Smooth muscle cell (in vitro differentiated cells): ENCODE results near the gene KANK3. TPM values are rescaled to one million over a fixed set of nuclear protein-coding genes. Genes with fewer than 3 reads are reported as not detected.
"Not testable (repeated sequence)": the region's sequence is repeated elsewhere in the genome, so short reads cannot be mapped to it uniquely, and the experiment has no call there.

Source experiments
- DNase-seq: peaks from one replicate; lab custom pipeline; 2025; ENCODE audit not compliant: unreplicated experiment; lab: John Stamatoyannopoulos, UW
- H2AFZ ChIP-seq: fragments of 200-600 bp; sonication (generic); 2 replicates; pipeline ENCODE4 v1.6.0; 2016; ENCODE audit warnings: antibody characterized with exemption, low read depth, mild to moderate bottlenecking
- H3F3A ChIP-seq: fragments of 200-600 bp; sonication (generic); 2 replicates; pipeline ENCODE4 v1.6.0; 2017; ENCODE audit warnings: antibody characterized with exemption, low read depth
- H3K27ac ChIP-seq: fragments of 200-600 bp; sonication (generic); 2 replicates; pipeline ENCODE4 v1.5.1; 2016; ENCODE audit warnings: low read depth, mild to moderate bottlenecking
- H3K27me3 ChIP-seq: fragments of 200-600 bp; sonication (generic); 2 replicates; pipeline ENCODE4 v1.6.1; 2016; ENCODE audit warnings: low read depth, mild to moderate bottlenecking
- H3K36me3 ChIP-seq: fragments of 200-600 bp; sonication (generic); 2 replicates; pipeline ENCODE4 v1.5.1; 2016; ENCODE audit warnings: low read depth
- H3K4me1 ChIP-seq: fragments of 200-600 bp; sonication (generic); 2 replicates; pipeline ENCODE4 v1.5.1; 2016; ENCODE audit warnings: low read depth
- H3K4me2 ChIP-seq: fragments of 200-600 bp; sonication (generic); 2 replicates; pipeline ENCODE4 v1.6.0; 2016; ENCODE audit warnings: mild to moderate bottlenecking
- H3K4me3 ChIP-seq: fragments of 200-600 bp; sonication (generic); 2 replicates; pipeline ENCODE4 v1.5.1; 2016; ENCODE audit warnings: mild to moderate bottlenecking
- H3K79me2 ChIP-seq: fragments of 200-600 bp; sonication (generic); 2 replicates; pipeline ENCODE4 v1.6.0; 2016; ENCODE audit warnings: low read depth, mild to moderate bottlenecking
- H3K9ac ChIP-seq: fragments of 200-600 bp; sonication (generic); 2 replicates; pipeline ENCODE4 v1.6.0; 2016; ENCODE audit warnings: low read depth
- H3K9me3 ChIP-seq: fragments of 200-600 bp; sonication (generic); replicated peaks from 2 replicates; pipeline ENCODE4 v1.5.1; 2016; ENCODE audit warnings: low read depth
- H4K20me1 ChIP-seq: fragments of 200-600 bp; sonication (generic); 2 replicates; pipeline ENCODE4 v1.6.0; 2016; ENCODE audit warnings: low read depth
- WGBS: methylation state at CpG from one replicate; pipeline ENCODE4 v1.1.7; 2016; ENCODE audit warnings: low lambda C conversion rate; 5-methylcytosine and 5-hydroxymethylcytosine counted together
- polyA plus RNA-seq: library from polyadenylated mRNA; unstranded; fragments of >200 nt; fragmentation: Nextera tagmentation; extraction: Ambion mirVana; gene quantifications from 2 replicates; pipeline ENCODE4 v1.2.1, GENCODE V29; 2016
- total RNA-seq: library from RNA; depleted of rRNA; stranded (reverse); fragments of >200 nt; gene quantifications from 2 replicates; pipeline ENCODE4 v1.2.3, GENCODE V29; 2014
- TF ChIP-seq, protein P1 (sequence below): fragments of 200-600 bp; sonication (generic); IDR thresholded peaks from 2 replicates; pipeline ENCODE4 v1.5.1; 2017; ENCODE audit warnings: borderline replicate concordance, mild to moderate bottlenecking, antibody characterized with exemption; ENCODE audit not compliant: insufficient read depth, poor library complexity, severe bottlenecking

KANK3 gene
- total and polyA plus RNA-seq, 2 experiments from 2014 or later, result 0.40 to 1.3 TPM

DNA sequence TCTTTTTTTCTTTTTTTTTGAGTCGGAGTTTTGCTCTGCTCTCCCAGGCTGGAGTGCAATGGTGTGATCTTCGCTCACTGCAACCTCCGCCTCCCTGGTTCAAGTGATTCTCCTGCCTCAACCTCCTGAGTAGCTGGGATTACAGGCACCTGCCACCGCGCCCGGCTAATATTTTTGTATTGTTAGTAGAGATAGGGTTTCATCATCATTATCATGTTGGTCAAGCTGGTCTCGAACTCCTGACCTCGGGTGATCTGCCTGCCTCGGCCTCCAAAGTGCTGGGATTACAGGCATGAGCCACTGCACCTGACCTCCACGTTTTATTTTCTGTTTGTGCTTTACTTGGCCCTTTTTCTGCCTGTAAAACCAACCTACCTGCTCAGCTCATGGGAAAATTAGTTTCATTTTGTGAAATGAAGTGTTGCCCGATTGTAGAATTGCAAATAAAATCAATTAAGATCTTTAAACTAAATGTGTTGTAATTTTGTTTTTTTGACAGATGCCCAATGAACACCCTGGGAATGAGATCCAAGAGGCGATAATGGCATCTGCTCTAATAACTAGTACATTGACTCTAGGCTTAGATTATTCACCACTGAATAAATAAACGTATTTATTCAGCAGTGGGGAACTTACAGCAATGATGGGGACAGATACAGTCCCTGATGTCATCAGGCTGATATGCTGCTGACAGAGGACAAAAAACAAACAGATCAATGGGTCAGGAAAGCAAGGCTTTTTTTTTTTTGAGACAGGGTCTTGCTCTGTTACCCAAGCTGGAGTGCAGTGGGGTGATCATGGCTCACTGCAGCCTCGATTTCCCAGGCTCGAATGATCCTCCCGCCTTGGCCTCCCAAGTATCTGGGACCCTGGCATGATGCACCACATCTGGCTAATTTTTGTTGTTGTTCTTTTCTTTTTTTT is 44.9 kb upstream of the KANK3 start:
- Histone ChIP-seq H3K27me3 (no peaks in the 10 kb centered on the region), H3K9me3 (no peaks in the 10 kb centered on the region), H3K36me3 (no peaks in the 10 kb centered on the region), H3K79me2 (peaks cover 21% of the 10 kb centered on the region), H4K20me1 (peaks cover 22% of the 10 kb centered on the region), H3K9ac (no peak overlapping the region), H2AFZ (no peak overlapping the region), H3K4me2 (no peak overlapping the region), H3K4me3 (no peak overlapping the region), H3K27ac (no peak overlapping the region), H3K4me1 (peaks cover 4% of the 10 kb centered on the region), H3F3A (no peaks in the 10 kb centered on the region)
- no peak for DNase-seq
- WGBS, result 92% methylated on average over 16 of the region's 16 CpGs
- TF ChIP-seq, protein P1, sequence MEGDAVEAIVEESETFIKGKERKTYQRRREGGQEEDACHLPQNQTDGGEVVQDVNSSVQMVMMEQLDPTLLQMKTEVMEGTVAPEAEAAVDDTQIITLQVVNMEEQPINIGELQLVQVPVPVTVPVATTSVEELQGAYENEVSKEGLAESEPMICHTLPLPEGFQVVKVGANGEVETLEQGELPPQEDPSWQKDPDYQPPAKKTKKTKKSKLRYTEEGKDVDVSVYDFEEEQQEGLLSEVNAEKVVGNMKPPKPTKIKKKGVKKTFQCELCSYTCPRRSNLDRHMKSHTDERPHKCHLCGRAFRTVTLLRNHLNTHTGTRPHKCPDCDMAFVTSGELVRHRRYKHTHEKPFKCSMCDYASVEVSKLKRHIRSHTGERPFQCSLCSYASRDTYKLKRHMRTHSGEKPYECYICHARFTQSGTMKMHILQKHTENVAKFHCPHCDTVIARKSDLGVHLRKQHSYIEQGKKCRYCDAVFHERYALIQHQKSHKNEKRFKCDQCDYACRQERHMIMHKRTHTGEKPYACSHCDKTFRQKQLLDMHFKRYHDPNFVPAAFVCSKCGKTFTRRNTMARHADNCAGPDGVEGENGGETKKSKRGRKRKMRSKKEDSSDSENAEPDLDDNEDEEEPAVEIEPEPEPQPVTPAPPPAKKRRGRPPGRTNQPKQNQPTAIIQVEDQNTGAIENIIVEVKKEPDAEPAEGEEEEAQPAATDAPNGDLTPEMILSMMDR, result no peak

DNA sequence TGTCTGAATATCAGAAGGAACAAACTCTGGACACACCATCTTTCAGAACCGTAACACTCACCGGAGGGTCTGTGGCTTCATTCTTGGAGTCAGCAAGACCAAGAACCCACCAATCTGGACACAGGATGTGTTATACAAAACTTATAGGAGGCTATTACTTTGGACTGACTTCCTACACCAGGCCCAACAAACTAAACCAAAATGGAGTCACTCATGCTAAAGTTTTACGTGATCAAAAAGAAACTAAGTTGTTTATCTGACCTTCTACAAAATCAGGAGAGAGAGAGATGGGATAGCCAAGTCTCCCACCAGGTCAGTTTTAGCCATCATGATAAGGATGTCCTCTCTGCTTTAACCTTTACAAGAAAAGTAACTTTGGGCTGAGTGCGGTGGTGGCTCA is 43.9 kb upstream of the KANK3 start:
- DNase-seq, result no peak
- Histone ChIP-seq H2AFZ (no peak overlapping the region), H4K20me1 (peaks cover 13% of the 10 kb centered on the region), H3K27ac (no peak overlapping the region), H3K9me3 (no peaks in the 10 kb centered on the region), H3K27me3 (no peaks in the 10 kb centered on the region), H3K4me1 (peaks cover 4% of the 10 kb centered on the region), H3K36me3 (no peaks in the 10 kb centered on the region), H3K9ac (no peak overlapping the region), H3K4me3 (no peak overlapping the region), H3K79me2 (peaks cover 11% of the 10 kb centered on the region), H3F3A (no peaks in the 10 kb centered on the region), H3K4me2 (no peak overlapping the region)
- WGBS, result 61% methylated on average over 4 of the region's 4 CpGs
- TF ChIP-seq, protein P1, result no peak

DNA sequence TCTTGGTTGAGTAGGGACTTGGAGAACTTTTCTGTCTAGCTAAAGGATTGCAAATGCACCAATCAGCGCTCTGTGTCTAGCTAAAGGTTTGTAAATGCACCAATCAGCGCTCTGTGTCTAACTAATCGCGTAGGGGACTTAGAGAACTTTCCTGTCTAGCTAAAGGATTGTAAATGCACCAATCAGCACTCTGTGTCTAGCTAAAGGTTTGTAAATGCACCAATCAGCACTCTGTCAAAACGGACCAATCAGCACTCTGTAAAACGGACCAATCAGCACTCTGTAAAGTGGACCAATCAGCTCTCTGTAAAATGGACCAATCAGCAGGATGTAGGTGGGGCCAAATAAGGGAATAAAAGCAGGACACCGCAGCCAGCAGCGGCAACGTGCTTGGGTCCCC is 43.4 kb upstream of the KANK3 start:
- H2AFZ ChIP-seq, DNase-seq, H3F3A ChIP-seq, H3K4me3 ChIP-seq, H3K9ac ChIP-seq, H3K27me3 ChIP-seq, H3K27ac ChIP-seq, H3K4me2 ChIP-seq, H3K36me3 ChIP-seq, H4K20me1 ChIP-seq, H3K79me2 ChIP-seq, H3K9me3 ChIP-seq, H3K4me1 ChIP-seq: not testable (repeated sequence)
- 75% methylated on average over 9 of the region's 9 CpGs for WGBS

DNA sequence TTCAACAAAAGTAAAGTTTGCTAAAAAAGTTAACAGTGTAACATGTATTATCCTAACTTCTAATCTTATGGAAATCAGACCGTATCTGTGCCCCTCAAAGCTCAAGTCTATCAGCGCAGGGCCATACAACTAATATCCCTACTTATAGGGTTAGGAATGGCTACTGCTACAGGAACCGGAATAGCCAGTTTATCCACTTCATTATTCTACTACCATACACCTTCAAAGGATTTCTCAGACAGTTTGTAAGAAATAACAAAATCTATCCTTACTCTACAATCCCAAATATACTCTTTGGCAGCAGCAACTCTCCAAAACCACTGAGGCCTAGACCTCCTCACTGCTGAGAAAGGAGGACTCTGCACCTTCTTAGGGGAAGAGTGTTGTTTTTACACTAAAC is 42.5 kb upstream of the KANK3 start:
- H3K9ac ChIP-seq, H3K36me3 ChIP-seq, H3K4me2 ChIP-seq, H3K4me3 ChIP-seq, H2AFZ ChIP-seq, H3K9me3 ChIP-seq, DNase-seq, H3F3A ChIP-seq, H3K79me2 ChIP-seq, H4K20me1 ChIP-seq, H3K4me1 ChIP-seq, H3K27me3 ChIP-seq: not testable (repeated sequence)
- H3K27ac ChIP-seq, result peak overlapping the region; percentile 31
- 82% methylated on average over 3 of the region's 3 CpGs for WGBS

DNA sequence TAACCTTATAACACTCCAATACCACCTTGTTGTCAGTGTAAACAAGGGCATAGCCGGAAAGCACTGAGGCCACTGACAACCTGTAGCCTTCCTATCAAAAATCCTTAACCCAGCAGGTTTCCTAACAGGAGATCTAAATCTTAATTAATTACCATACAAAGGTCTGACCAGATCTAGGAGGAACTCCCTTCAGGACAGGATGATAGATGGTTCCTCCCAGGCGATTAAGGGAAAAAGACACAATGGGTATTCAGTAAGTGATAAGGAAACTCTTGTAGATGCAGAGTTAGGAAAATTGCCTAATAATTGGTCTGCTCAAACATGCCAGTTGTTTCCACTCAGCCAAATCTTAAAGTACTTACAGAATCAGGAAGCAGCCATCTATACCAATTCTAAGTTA is 42.0 kb upstream of the KANK3 start:
- H3K79me2 ChIP-seq, H3K27ac ChIP-seq, H3K4me1 ChIP-seq, H3K27me3 ChIP-seq, H3K4me3 ChIP-seq, H3K9me3 ChIP-seq, H3K9ac ChIP-seq, H3F3A ChIP-seq, DNase-seq, H4K20me1 ChIP-seq, H2AFZ ChIP-seq, H3K4me2 ChIP-seq, H3K36me3 ChIP-seq: not testable (repeated sequence)
- 76% methylated on average over 2 of the region's 2 CpGs for WGBS

DNA sequence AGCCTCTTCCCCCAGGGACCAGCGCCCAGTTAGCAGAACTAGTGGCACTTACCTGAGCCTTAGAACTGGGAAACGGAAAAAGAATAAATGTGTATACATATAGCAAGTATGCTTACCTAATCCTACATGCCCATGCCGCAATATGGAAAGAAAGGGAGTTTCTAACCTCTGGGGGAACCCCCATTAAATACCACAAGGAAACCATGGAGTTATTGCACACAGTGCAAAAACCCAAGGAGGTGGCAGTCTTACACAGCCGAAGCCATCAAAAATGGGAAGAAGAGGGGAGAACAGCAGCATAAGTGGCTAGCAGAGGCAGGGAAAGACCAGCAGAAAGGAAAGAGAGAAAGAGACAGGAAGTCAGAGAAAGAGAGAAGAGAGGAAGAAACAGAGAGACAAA is 41.5 kb upstream of the KANK3 start:
- H3K4me3 ChIP-seq, H3F3A ChIP-seq, H3K79me2 ChIP-seq, H3K4me2 ChIP-seq, DNase-seq, H3K36me3 ChIP-seq, H3K27me3 ChIP-seq, H2AFZ ChIP-seq, H3K4me1 ChIP-seq, H3K9me3 ChIP-seq, H3K27ac ChIP-seq, H3K9ac ChIP-seq, H4K20me1 ChIP-seq: not testable (repeated sequence)
- WGBS, result 88% methylated on average over 4 of the region's 4 CpGs

DNA sequence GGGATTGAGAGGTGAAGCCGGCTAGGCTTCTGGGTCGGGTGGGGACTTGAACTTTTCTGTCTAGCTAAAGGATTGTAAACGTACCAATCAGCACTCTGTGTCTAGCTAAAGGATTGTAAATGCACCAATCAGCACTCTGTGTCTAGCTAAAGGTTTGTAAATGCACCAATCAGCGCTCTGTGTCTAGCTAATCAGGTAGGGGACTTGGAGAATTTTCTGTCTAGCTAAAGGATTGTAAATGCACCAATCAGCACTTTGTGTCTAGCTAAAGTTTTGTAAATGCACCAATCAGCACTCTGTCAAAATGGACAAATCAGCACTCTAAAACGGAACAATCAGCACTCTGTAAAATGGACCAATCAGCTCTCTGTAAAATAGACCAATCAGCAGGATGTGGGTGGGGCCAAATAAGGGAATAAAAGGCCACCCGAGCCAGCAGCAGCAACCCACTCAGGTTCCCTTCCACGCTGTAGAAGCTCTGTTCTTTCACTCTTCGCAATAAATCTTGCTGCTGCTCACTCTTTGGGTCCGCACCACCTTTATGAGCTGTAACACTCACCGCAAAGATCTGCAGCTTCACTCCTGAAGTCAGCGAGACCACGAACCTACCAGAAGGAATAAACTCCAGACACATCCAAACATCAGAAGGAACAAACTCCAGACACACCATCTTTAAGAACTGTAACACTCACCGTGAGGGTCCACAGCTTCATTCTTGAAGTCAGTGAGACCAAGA is 36.3 kb upstream of the KANK3 start:
- H3F3A ChIP-seq, H3K9me3 ChIP-seq, H3K4me2 ChIP-seq, H3K4me1 ChIP-seq, H2AFZ ChIP-seq, H3K36me3 ChIP-seq, H4K20me1 ChIP-seq, H3K27me3 ChIP-seq, DNase-seq, H3K79me2 ChIP-seq, H3K27ac ChIP-seq, H3K4me3 ChIP-seq, H3K9ac ChIP-seq: not testable (repeated sequence)
- 96% methylated on average over 13 of the region's 13 CpGs for WGBS
